Endometrial microvascular endothelial cells (primary cell): ENCODE measurements around the gene TBC1D10A. TPM values are rescaled to one million over a fixed set of nuclear protein-coding genes. Genes with fewer than 3 reads are reported as not detected.

Source experiments
- in situ Hi-C: cut with HindIII; loops from 2 replicates; pipeline ENCODE4 v1.10.0; 2017; ENCODE audit warnings: low sequenced_read_pairs, low pct_unique_long_range_greater_than_20kb; ENCODE audit errors: inconsistent ontology term
- total RNA-seq: library from RNA; depleted of rRNA; stranded (reverse); fragments of >200 nt; gene quantifications from one replicate; pipeline ENCODE4 v1.2.3, GENCODE V29; 2015; ENCODE audit errors: inconsistent ontology term

TBC1D10A gene
- total RNA-seq, 1 donor from 2014 or later = 12.1 TPM

DNA sequence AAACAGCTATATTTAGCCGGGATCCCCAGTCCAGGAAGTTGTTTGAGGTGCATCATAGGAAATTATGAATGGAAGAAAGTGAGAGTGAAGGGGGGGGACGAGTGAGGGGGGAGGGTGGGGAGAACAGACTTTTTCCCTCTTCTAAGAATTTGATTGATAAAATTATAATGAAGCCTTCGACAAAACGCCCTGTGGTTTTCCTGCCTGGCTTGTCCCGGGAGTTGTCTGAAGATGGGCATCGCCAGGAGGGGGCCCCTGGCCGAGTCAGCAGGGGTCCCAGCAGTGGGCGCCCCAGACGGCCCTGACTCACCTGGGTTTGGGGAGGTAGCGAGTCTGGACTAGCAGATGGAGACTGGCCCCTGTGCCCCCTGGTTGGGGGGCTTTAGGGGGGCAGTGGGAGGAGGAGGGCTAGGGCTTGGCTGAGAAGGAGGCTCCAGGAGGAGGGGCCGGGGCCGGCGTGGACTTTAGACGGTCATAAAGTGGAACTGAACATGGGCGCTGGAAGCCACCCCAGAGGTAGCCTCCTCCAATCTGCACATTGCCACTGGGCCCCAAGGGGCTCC lies 79.8 kb downstream of the TBC1D10A start:
- in situ Hi-C loops = no loop called here

DNA sequence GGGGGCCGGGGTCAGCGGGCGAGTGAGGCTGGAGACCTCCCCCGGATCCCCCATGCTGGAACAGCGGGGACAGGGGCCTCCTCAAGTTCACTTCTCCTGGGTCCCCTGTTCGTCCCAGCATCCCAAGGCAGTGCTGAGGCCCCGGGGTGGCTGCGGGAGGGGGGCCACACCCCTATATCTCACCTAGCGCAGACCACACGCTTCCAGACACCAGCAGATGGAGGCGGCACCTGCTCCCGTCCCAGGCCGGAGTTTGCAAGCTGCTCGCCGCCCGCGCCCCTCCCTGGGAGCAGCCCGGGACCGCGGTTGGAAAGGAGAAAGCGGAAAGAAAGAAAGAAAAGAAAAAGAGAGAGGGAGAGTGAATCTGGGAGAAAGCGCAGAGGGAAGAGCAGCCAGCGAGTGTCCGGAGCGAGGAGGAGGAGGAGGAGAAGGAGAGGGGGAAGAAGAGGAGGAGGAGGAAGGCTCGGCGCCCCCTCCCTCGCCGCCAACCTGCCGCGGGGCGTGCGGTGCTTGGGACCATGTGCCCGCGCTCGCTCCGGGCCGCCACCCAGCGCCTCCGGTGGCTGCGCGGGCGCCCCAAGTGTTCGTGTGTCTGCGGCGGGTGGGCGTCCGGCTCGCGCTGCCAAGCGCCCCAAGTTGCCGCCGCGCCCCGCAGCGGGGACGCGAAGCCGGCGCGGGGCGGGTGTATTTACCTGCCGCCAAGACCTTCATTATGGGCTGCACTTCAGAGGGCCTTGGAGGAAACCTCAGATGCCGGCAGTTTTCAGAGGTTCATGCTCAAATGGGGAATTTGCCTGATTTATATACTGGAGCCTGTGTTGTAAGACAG lies 80.5 kb downstream of the TBC1D10A start, which contains the start of gene LIF:
LIF (minus strand) TSS at position 775 of the 829 bp plus-strand sequence; CDS start at position 711, 64 bp downstream.
- in situ Hi-C loops = no loop called here

DNA sequence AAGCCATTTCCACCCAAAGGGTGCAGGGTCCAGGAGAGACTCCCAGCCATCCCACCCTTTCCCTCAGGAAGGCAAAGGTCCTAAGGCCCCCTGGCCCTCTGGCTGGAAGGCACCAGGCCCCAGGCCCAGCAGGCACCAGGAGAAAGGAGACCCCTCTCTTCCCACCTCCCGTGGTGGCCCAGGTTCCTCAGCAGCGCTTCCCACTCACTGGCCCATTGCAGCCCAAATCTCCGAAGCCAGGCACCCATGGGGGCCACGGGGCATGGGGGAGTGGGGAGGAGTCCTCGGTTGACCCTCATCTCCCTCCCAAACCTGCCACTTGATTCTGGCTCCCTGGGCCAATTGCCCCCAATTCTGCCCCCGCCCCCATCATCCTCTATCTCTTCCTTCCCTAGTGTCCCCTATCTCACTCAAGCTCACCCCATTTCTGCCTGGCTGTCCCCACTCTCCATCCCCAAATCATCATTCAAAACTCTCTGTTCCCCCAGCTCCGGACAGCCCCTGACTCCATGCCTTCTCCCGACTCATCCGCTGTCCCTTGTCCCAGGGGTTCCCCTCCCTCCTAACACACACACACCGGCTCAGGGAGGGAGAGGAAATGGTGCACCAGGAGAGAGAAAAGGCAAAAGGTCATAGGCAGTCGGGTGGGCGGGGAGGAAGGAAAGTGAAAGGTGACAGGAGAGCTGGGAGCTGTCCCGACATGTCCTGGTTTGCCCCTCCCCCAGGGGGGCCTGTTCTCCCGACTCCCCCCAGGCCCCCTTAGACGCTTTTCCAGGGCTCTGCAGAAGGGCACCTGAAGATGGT lies 81.4 kb downstream of the TBC1D10A start:
- in situ Hi-C loops = no loop called here

DNA sequence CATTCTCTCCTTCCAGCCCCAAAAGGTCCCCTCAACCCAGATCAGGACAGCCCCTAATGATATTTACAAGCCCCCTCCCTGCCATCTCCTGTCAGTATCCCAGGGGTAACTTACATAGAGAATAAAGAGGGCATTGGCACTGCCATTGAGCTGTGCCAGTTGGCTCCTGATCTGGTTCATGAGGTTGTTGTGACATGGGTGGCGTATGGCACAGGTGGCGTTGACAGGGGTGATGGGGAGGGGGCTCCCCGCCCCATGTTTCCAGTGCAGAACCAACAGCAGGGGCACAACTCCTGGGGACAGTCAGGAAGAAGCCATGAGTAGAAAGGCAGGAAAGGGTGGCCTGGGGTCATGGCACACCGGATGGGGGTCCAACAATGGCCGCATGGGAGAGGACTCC lies 82.1 kb downstream of the TBC1D10A start:
- in situ Hi-C loops = no loop called here

DNA sequence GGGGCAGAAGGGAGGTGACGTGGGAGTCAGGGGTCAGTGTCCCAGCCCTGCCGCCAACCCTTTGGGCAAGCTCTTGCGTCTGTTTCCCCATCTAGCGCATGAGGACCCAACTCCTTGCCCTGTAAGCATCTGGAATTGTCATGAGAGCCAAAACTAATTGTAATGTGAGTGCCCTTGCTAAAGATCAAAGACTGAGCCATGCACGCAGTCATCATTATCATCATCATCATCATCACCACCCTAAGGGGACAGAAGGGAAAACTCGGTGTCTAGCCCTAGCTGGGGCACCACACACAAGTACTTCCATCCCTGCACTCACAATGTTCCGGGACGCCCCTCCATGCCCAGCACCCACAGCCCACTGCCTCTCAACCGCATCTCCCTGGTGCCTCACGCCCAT lies 82.7 kb downstream of the TBC1D10A start:
- in situ Hi-C loops = no loop called here

DNA sequence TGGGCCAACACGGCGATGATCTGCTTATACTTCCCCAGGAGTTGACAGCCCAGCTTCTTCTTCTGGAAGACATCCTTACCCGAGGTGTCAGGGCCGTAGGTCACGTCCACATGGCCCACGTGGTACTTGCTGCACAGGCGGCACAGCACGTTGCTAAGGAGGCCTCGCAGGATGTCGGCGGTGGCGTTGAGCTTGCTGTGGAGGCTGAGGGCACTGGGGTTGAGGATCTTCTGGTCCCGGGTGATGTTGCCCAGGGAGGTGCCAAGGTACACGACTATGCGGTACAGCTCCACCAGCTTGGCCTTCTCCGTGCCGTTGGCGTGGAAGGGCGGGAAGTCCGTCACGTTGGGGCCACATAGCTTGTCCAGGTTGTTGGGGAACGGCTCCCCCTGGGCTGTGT lies 83.1 kb downstream of the TBC1D10A start:
- in situ Hi-C loops = no loop called here

Other genes starting within 250 kb of the TBC1D10A start
- not detected for gene HORMAD2, start 246.5 kb downstream of the TBC1D10A start, total RNA-seq
- not detected for gene LIF, start 80.2 kb downstream of the TBC1D10A start, total RNA-seq
- gene OSM, start 60.1 kb downstream of the TBC1D10A start, total RNA-seq = not detected
- gene CASTOR1, start 37.4 kb downstream of the TBC1D10A start, total RNA-seq = 4.0 TPM
- 81.0 TPM for gene SF3A1, start 30.0 kb upstream of the TBC1D10A start, total RNA-seq
- 2.0 TPM for gene CCDC157, start 30.1 kb upstream of the TBC1D10A start, total RNA-seq
- 11.2 TPM for gene RNF215, start 60.5 kb upstream of the TBC1D10A start, total RNA-seq
- 48.2 TPM for gene SEC14L2, start 70.1 kb upstream of the TBC1D10A start, total RNA-seq
- gene MTFP1, start 98.8 kb upstream of the TBC1D10A start, total RNA-seq = 86.3 TPM
- not detected for gene SEC14L3, start 145.1 kb upstream of the TBC1D10A start, total RNA-seq
- not detected for gene SEC14L4, start 178.8 kb upstream of the TBC1D10A start, total RNA-seq
- not detected for gene SEC14L6, start 219.8 kb upstream of the TBC1D10A start, total RNA-seq
- gene GAL3ST1, start 247.7 kb upstream of the TBC1D10A start, total RNA-seq = not detected